GM23338 (cell line): ENCODE results near the gene CD14. TPM values are rescaled to one million over a fixed set of nuclear protein-coding genes. Genes with fewer than 3 reads are reported as not detected.

Experiments used
- ATAC-seq: fragments of 200-7000 bp; cut with Tn5 transposase; 3 replicates; pipeline ENCODE4 v1.9.1; 2020
- DNase-seq: peaks from one replicate; pipeline ENCODE4 v3.0.0-alpha.2; 2015; ENCODE audit warnings: low spot score
- H2AFZ ChIP-seq: fragments of 200-600 bp; sonication (generic); 2 replicates; pipeline ENCODE4 v1.8.0; 2016; ENCODE audit warnings: antibody characterized with exemption, mild to moderate bottlenecking, moderate library complexity
- H3F3A ChIP-seq: fragments of 200-600 bp; sonication (generic); replicated peaks from 2 replicates; pipeline ENCODE4 v1.8.0; 2017; ENCODE audit warnings: antibody characterized with exemption, mixed run types, low read depth
- H3K27ac ChIP-seq: fragments of 200-600 bp; sonication (generic); 2 replicates; pipeline ENCODE4 v1.6.1; 2016; ENCODE audit warnings: low read depth
- H3K27me3 ChIP-seq: fragments of 200-600 bp; sonication (generic); 2 replicates; pipeline ENCODE4 v1.8.0; 2016; ENCODE audit warnings: mild to moderate bottlenecking, mixed run types, moderate library complexity; ENCODE audit not compliant: insufficient read depth
- H3K36me3 ChIP-seq: fragments of 200-600 bp; sonication (generic); 2 replicates; pipeline ENCODE4 v1.8.0; 2016; ENCODE audit warnings: mild to moderate bottlenecking; ENCODE audit not compliant: insufficient read depth
- H3K4me1 ChIP-seq: fragments of 200-600 bp; sonication (generic); 2 replicates; pipeline ENCODE4 v1.8.0; 2016; ENCODE audit warnings: mild to moderate bottlenecking, moderate library complexity; ENCODE audit not compliant: insufficient read depth
- H3K4me2 ChIP-seq: fragments of 200-600 bp; sonication (generic); 2 replicates; pipeline ENCODE4 v1.7.1; 2017; ENCODE audit warnings: mixed run types
- H3K4me3 ChIP-seq: fragments of 200-600 bp; sonication (generic); 2 replicates; pipeline ENCODE4 v1.6.1; 2016; ENCODE audit warnings: mixed run types
- H3K79me2 ChIP-seq: fragments of 200-600 bp; sonication (generic); replicated peaks from 2 replicates; pipeline ENCODE4 v1.8.0; 2017; ENCODE audit warnings: mild to moderate bottlenecking; ENCODE audit not compliant: insufficient read depth
- H3K9me2 ChIP-seq: fragments of 200-600 bp; sonication (generic); 2 replicates; pipeline ENCODE4 v1.8.0; 2017; ENCODE audit not compliant: insufficient read depth
- H4K20me1 ChIP-seq: fragments of 200-600 bp; sonication (generic); replicated peaks from 2 replicates; pipeline ENCODE4 v1.8.0; 2017; ENCODE audit warnings: mild to moderate bottlenecking; ENCODE audit not compliant: insufficient read depth
- H3K27ac Mint-ChIP-seq: 2 replicates; pipeline ENCODE4 v1.8.0; 2020; ENCODE audit warnings: inconsistent platforms, mild to moderate bottlenecking, moderate library complexity, mixed read lengths
- H3K27me3 Mint-ChIP-seq: 3 replicates; pipeline ENCODE4 v1.8.0; 2022; ENCODE audit warnings: low read depth, mild to moderate bottlenecking, moderate library complexity, mixed read lengths, inconsistent platforms; ENCODE audit not compliant: insufficient read depth, poor library complexity
- H3K36me3 Mint-ChIP-seq: 3 replicates; pipeline ENCODE4 v1.8.0; 2021; ENCODE audit warnings: low read depth, mild to moderate bottlenecking, inconsistent platforms, moderate library complexity, mixed read lengths
- H3K4me1 Mint-ChIP-seq: 3 replicates; pipeline ENCODE4 v1.8.0; 2020; ENCODE audit warnings: mild to moderate bottlenecking, inconsistent platforms, mixed read lengths
- H3K4me3 Mint-ChIP-seq: 3 replicates; pipeline ENCODE4 v1.8.0; 2021; ENCODE audit warnings: moderate library complexity, mild to moderate bottlenecking, inconsistent platforms, mixed read lengths
- H3K9me3 Mint-ChIP-seq: 3 replicates; pipeline ENCODE4 v1.8.0; 2020; ENCODE audit warnings: moderate library complexity, mild to moderate bottlenecking, inconsistent platforms, mixed read lengths
- CREB1 ChIP-seq: fragments of 250-450 bp; sonication (Bioruptor Pico); IDR thresholded peaks from 2 replicates; pipeline ENCODE4 v1.5.0; 2020; ENCODE audit warnings: low read depth, mild to moderate bottlenecking, moderate library complexity
- CTCF ChIP-seq, 2 experiments: fragments of 200-600 bp in 1 of 2; sonication (generic) in 1 of 2; conservative IDR thresholded peaks; 2 replicates each; pipeline versions ENCODE4 v1.5.1 to v1.6.1; 2016 to 2017; ENCODE audit warnings: antibody characterized with exemption in 2 of 2, low read depth in 2 of 2, mild to moderate bottlenecking in 2 of 2, moderate library complexity in 1 of 2
- EZH2 ChIP-seq: fragments of 200-600 bp; sonication (generic); IDR thresholded peaks from one replicate; pipeline ENCODE4 v1.8.0; 2017; ENCODE audit warnings: antibody characterized with exemption, mild to moderate bottlenecking, low read depth; ENCODE audit not compliant: unreplicated experiment
- EZH2phosphoT487 ChIP-seq: fragments of 200-600 bp; sonication (generic); IDR thresholded peaks from one replicate; pipeline ENCODE4 v1.8.1; 2018; ENCODE audit warnings: antibody characterized with exemption; ENCODE audit not compliant: unreplicated experiment
- JUNB ChIP-seq: IDR thresholded peaks from one replicate; pipeline ENCODE4 v1.6.1; 2016; ENCODE audit warnings: antibody characterized with exemption; ENCODE audit not compliant: unreplicated experiment
- POLR2AphosphoS5 ChIP-seq: IDR thresholded peaks from 2 replicates; pipeline ENCODE4 v1.6.1; 2016; ENCODE audit warnings: antibody characterized with exemption, low read depth
- REST ChIP-seq: IDR thresholded peaks from one replicate; pipeline ENCODE4 v1.6.1; 2018; ENCODE audit warnings: antibody characterized with exemption; ENCODE audit not compliant: unreplicated experiment
- STAT1 ChIP-seq: IDR thresholded peaks from one replicate; pipeline ENCODE4 v1.6.1; 2016; ENCODE audit warnings: antibody characterized with exemption; ENCODE audit not compliant: unreplicated experiment
- ZNF114 ChIP-seq: fragments of 250-450 bp; sonication (Bioruptor Pico); IDR thresholded peaks from 2 replicates; pipeline ENCODE4 v1.5.0; 2020; ENCODE audit warnings: mild to moderate bottlenecking, moderate library complexity
- ZNF331 ChIP-seq: fragments of 250-450 bp; sonication (Bioruptor Pico); IDR thresholded peaks from 2 replicates; pipeline ENCODE4 v1.5.0; 2020; ENCODE audit warnings: low read depth, mild to moderate bottlenecking, moderate library complexity
- polyA plus RNA-seq: library from polyadenylated mRNA; unstranded; fragments of >200 nt; fragmentation: Nextera tagmentation; extraction: Ambion mirVana; gene quantifications from 2 replicates; pipeline ENCODE4 v1.2.1, GENCODE V29; 2016
- total RNA-seq: library from RNA; depleted of rRNA; stranded (reverse); fragments of >200 nt; shearing (Covaris generic); gene quantifications from 2 replicates; pipeline ENCODE4 v1.2.3, GENCODE V29; 2014
- TF ChIP-seq, protein P1 (sequence below): IDR thresholded peaks from 2 replicates; pipeline ENCODE4 v1.6.1; 2016; ENCODE audit warnings: antibody characterized with exemption

The CD14 gene
- total and polyA plus RNA-seq, 2 experiments from 2014 or later = not detected

DNA sequence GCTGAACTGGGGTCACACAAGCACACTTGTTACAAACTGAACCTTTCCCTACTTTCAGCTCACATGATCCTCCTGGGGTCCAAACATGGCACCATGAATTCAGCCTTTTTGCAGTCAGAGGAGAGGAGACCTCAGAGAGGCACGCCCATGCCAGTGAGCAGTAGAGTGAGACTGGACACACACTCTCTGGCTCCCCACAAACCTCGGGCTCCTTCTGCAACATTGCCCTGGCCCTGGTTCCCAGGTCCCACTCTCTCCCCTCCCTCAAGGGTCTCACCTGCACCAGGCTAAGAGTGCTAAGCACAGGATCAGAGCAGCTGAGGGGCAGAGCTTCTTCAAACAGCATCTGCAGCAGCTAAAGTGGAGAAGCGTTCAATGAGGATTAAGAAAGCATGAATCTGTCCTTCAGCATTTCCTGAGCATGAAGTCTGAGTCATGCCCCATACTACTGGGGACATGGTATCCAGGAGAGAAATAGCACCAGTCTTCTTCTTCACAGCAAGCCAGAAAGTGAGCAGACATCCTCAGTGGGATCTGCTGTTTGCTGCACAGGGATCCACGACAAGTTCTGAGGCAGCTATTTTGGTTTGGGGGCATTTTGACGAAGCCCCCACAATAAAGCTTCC, 41.1 kb downstream of the CD14 start (continued):
- TF ChIP-seq EZH2 (no peak), ZNF331 (CRISPR knock-in tag) (no peak), STAT1 (no peak), ZNF114 (CRISPR knock-in tag) (no peak)

DNA sequence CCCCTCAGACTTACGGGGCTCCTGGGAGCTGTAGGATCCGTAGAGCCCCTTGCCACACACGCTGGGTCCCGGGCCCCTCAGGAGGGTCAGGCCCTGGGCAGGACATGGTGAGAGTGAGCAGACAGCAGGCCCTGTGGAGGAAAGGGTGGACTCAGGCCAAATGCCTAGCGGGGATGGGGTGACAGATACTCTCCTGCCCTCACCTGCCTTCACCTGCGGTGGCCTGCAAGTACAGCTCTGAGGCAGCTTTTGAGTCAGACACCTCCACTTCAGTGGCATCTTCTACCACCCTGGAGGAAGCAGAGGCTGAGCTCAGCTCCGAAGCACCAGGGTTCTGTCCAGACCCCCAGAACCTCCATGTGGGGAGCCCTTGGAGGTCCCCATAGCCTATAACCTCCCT, 42.1 kb downstream of the CD14 start:
- H2AFZ ChIP-seq = no peak overlapping the region
- no peaks in the 10 kb centered on the region for H3K4me1 ChIP-seq
- no peaks in the 10 kb centered on the region for H3K79me2 ChIP-seq
- DNase-seq (no peak), ATAC-seq (no peak)
- no peaks in the 10 kb centered on the region for H4K20me1 ChIP-seq
- H3K4me3 ChIP-seq = no peak overlapping the region
- H3K27ac ChIP-seq = no peak overlapping the region
- no peak overlapping the region for H3K4me2 ChIP-seq
- no peaks in the 10 kb centered on the region for H3K4me1 Mint-ChIP-seq
- H3K4me3 Mint-ChIP-seq = no peak overlapping the region
- H3K27me3 ChIP-seq = no peaks in the 10 kb centered on the region
- no peak overlapping the region for H3K27ac Mint-ChIP-seq
- H3K36me3 Mint-ChIP-seq = no peaks in the 10 kb centered on the region
- no peaks in the 10 kb centered on the region for H3F3A ChIP-seq
- no peaks in the 10 kb centered on the region for H3K27me3 Mint-ChIP-seq
- TF ChIP-seq ZNF331 (CRISPR knock-in tag) (no peak), CTCF (conservative IDR thresholded peaks at IDR 0.05; ENCODE audit: low read depth in 2 of 2) (no peak), POLR2AphosphoS5 (no peak), ZNF114 (CRISPR knock-in tag) (no peak), EZH2phosphoT487 (no peak)
- TF ChIP-seq, protein P1, sequence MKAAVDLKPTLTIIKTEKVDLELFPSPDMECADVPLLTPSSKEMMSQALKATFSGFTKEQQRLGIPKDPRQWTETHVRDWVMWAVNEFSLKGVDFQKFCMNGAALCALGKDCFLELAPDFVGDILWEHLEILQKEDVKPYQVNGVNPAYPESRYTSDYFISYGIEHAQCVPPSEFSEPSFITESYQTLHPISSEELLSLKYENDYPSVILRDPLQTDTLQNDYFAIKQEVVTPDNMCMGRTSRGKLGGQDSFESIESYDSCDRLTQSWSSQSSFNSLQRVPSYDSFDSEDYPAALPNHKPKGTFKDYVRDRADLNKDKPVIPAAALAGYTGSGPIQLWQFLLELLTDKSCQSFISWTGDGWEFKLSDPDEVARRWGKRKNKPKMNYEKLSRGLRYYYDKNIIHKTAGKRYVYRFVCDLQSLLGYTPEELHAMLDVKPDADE = no peak
- peaks cover 6% of the 10 kb centered on the region; the same call in 1 of the 3 replicates for H3K9me3 Mint-ChIP-seq
- no peaks in the 10 kb centered on the region for H3K36me3 ChIP-seq
- no peaks in the 10 kb centered on the region for H3K9me2 ChIP-seq

DNA sequence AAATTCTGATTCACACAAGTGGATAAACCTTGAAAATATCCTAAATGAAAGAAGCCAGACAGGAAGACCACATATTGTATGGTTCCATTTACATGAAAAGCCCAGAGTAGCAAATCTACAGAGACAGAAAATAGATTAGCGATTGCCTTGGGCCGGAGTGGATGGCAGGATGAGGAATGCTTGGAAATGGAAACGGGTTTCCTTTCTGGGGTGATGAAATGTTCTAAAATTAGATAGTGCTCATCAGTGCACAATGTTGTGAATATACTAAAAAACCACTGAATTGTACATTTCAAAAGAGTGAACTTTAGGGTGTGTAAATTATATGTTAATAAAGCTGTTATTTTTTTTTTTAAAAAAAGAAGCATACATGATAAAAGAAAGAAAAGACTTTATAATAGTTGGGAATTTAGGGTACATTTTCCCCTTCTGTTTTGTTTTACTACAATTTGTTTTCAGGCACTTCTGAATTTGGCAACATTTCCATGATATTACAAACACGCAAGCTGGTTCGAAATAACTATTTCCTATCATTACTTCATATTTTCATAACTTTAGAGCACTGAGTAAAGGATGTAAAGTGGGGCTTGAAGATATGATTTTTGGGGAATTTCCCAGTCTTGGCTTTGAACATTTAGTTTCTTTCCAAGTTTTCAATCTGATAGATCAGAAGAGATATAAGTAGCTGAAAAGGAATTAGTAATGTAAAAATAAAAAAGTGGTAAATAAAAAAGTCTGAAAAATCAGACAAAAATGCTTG, 44.5 kb downstream of the CD14 start:
- H3K27ac ChIP-seq = no peak overlapping the region
- H4K20me1 ChIP-seq = no peaks in the 10 kb centered on the region
- no peak overlapping the region for H3K4me3 ChIP-seq
- H3K36me3 ChIP-seq = no peaks in the 10 kb centered on the region
- H3K9me3 Mint-ChIP-seq = peaks cover 5% of the 10 kb centered on the region; the same call in 1 of the 3 replicates
- no peak for DNase-seq
- no peaks in the 10 kb centered on the region for H3K27me3 Mint-ChIP-seq
- H3K79me2 ChIP-seq = no peaks in the 10 kb centered on the region
- no peaks in the 10 kb centered on the region for H3K4me1 ChIP-seq
- no peak overlapping the region for H3K4me3 Mint-ChIP-seq
- H2AFZ ChIP-seq = no peak overlapping the region
- H3F3A ChIP-seq = no peaks in the 10 kb centered on the region
- no peaks in the 10 kb centered on the region for H3K4me1 Mint-ChIP-seq
- no peaks in the 10 kb centered on the region for H3K36me3 Mint-ChIP-seq
- H3K27me3 ChIP-seq = no peaks in the 10 kb centered on the region
- H3K9me2 ChIP-seq = no peaks in the 10 kb centered on the region
- no peak overlapping the region for H3K27ac Mint-ChIP-seq
- no peak for ATAC-seq
- no peak overlapping the region for H3K4me2 ChIP-seq
- TF ChIP-seq ZNF331 (CRISPR knock-in tag) = no peak
- no peak for TF ChIP-seq ZNF114 (CRISPR knock-in tag)
- no peak for TF ChIP-seq CTCF (conservative IDR thresholded peaks at IDR 0.05; ENCODE audit: low read depth in 2 of 2)
- TF ChIP-seq CREB1 (CRISPR knock-in tag) = no peak
- TF ChIP-seq JUNB = no peak
- no peak for TF ChIP-seq POLR2AphosphoS5
- no peak for TF ChIP-seq REST
